GM06990 (cell line): Measurements from ENCODE around the gene STAM.

ENCODE experiments used
- DNase-seq: peaks from one replicate; pipeline ENCODE4 v3.0.0-alpha.2; 2011; ENCODE audit not compliant: insufficient read length; ENCODE audit errors: extremely low read depth
- H3K27me3 ChIP-seq: replicated peaks from 2 replicates; pipeline ENCODE4 v1.6.0; 2011; ENCODE audit warnings: low read length; ENCODE audit not compliant: control insufficient read depth, insufficient read depth
- H3K36me3 ChIP-seq: 2 replicates; pipeline ENCODE4 v1.5.1; 2011; ENCODE audit warnings: low read length; ENCODE audit not compliant: control insufficient read depth, insufficient read depth
- H3K4me3 ChIP-seq: replicated peaks from 2 replicates; pipeline ENCODE4 v1.5.1; 2011; ENCODE audit warnings: low read depth, mild to moderate bottlenecking, control low read depth, low read length
- TF ChIP-seq, protein P1 (sequence below): IDR thresholded peaks from 2 replicates; pipeline ENCODE4 v1.5.1; 2011; ENCODE audit warnings: low read length, control low read depth, mild to moderate bottlenecking, inconsistent platforms; ENCODE audit not compliant: insufficient read depth, poor library complexity, severe bottlenecking

The STAM gene

GRCh38 chr10:17744341-17744861 is 100.5 kb downstream of the STAM start:
- no peaks in the 10 kb centered on the region; the same call in 1 of the 2 replicates for H3K27me3 ChIP-seq
- DNase-seq = no peak

GRCh38 chr10:17747883-17748550 is 104.1 kb downstream of the STAM start:
- Histone ChIP-seq H3K36me3 (no peaks in the 10 kb centered on the region), H3K4me3 (no peak overlapping the region), H3K27me3 (no peaks in the 10 kb centered on the region; the same call in 1 of the 2 replicates)
- TF ChIP-seq, protein P1, sequence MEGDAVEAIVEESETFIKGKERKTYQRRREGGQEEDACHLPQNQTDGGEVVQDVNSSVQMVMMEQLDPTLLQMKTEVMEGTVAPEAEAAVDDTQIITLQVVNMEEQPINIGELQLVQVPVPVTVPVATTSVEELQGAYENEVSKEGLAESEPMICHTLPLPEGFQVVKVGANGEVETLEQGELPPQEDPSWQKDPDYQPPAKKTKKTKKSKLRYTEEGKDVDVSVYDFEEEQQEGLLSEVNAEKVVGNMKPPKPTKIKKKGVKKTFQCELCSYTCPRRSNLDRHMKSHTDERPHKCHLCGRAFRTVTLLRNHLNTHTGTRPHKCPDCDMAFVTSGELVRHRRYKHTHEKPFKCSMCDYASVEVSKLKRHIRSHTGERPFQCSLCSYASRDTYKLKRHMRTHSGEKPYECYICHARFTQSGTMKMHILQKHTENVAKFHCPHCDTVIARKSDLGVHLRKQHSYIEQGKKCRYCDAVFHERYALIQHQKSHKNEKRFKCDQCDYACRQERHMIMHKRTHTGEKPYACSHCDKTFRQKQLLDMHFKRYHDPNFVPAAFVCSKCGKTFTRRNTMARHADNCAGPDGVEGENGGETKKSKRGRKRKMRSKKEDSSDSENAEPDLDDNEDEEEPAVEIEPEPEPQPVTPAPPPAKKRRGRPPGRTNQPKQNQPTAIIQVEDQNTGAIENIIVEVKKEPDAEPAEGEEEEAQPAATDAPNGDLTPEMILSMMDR = no peak
- no peak for DNase-seq

More at GRCh38 chr10:17744341-17744861, 100.5 kb downstream of the STAM start:
- Histone ChIP-seq H3K36me3 (no peaks in the 10 kb centered on the region), H3K4me3 (no peak overlapping the region)
- TF ChIP-seq, protein P1 = no peak

DNA sequence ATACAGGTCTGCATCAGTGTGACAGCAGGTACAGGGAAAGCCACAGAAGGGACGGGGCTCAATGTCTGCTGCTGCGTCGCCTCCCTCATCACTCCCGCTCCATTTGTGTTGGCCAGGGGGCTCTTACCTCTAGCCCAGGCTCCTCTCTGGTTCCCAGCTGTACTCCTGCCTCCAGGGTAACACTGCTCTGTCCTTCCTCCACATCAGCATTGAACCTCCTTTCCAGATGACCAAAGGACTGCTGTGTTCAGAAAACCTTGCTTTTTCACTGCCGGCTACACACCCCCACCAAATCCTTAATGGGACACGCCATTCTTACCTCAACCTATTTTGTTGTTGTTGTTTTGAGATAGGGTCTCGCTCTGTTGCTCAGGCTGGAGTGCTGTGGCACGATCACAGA is 105.9 kb downstream of the STAM start:
- TF ChIP-seq, protein P1 = no peak
- H3K36me3 ChIP-seq = no peaks in the 10 kb centered on the region
- no peak overlapping the region for H3K4me3 ChIP-seq
- H3K27me3 ChIP-seq = no peaks in the 10 kb centered on the region; the same call in 1 of the 2 replicates
- DNase-seq = no peak

DNA sequence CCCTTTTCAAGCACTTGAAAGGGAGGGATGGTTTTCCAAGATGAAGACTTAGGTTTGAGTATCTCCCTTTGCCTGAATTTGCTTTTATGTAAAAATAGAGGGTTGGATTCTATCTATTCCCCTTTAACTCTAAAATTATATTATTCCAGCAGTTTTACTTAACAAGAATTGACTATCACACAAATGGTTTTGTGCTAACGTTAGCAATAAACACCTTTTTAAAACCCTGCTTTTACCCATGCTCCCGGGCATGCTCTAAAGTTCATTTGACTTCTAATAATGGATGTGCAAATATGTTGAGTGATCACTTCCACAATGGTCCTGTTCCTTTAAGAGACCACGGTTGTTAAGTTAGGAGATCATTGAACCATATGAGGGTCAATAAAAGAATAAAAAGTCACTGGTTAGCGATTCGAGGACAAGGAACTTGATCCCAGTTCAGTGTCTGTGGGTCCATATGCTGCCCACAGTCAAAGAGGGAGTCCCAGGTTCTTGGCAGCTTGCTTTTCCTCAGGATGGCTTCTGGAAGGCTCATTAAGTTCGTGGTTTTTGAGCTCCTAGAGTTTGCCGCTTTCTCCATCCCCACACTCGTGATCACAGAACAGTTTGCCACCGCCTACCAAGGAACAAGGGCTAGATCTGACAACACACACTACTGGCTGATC is 108.0 kb downstream of the STAM start, which contains the start of gene TMEM236:
TMEM236 (plus strand) TSS at position 421 of the 665 bp plus-strand sequence; CDS start at position 516, 95 bp downstream.
- no peak for DNase-seq
- Histone ChIP-seq H3K4me3 (no peak within 1 kb of the TSS), H3K36me3 (no peaks in the 10 kb centered on the region), H3K27me3 (no peaks in the 10 kb centered on the region; the same call in 1 of the 2 replicates)
- TF ChIP-seq, protein P1 = no peak

- Histone ChIP-seq H3K27me3 (no peaks in the 10 kb centered on the region), H3K36me3 (no peaks in the 10 kb centered on the region), H3K4me3 (no peak overlapping the region; the same call in 1 of the 2 replicates)
- no peak for DNase-seq
- TF ChIP-seq, protein P1 = no peak
Measured at GRCh38 chr10:17756557-17757217, 112.7 kb downstream of the STAM start.
